ENCODE measurements around the gene SNPH. TPM values are rescaled to one million over a fixed set of nuclear protein-coding genes. Genes with fewer than 3 reads are reported as not detected.
"Not testable (repeated sequence)": the region's sequence is repeated elsewhere in the genome, so short reads cannot be mapped to it uniquely, and the experiment has no call there.

Gene SNPH, protein sequence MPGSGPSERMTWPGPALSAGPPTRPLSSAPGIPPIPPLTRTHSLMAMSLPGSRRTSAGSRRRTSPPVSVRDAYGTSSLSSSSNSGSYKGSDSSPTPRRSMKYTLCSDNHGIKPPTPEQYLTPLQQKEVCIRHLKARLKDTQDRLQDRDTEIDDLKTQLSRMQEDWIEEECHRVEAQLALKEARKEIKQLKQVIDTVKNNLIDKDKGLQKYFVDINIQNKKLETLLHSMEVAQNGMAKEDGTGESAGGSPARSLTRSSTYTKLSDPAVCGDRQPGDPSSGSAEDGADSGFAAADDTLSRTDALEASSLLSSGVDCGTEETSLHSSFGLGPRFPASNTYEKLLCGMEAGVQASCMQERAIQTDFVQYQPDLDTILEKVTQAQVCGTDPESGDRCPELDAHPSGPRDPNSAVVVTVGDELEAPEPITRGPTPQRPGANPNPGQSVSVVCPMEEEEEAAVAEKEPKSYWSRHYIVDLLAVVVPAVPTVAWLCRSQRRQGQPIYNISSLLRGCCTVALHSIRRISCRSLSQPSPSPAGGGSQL
- 1 to 10 TPM in 3 of 4 donors, under 1 TPM in 1; 0.53 to 6.6 (median 2.4) TPM for total RNA-seq

DNA sequence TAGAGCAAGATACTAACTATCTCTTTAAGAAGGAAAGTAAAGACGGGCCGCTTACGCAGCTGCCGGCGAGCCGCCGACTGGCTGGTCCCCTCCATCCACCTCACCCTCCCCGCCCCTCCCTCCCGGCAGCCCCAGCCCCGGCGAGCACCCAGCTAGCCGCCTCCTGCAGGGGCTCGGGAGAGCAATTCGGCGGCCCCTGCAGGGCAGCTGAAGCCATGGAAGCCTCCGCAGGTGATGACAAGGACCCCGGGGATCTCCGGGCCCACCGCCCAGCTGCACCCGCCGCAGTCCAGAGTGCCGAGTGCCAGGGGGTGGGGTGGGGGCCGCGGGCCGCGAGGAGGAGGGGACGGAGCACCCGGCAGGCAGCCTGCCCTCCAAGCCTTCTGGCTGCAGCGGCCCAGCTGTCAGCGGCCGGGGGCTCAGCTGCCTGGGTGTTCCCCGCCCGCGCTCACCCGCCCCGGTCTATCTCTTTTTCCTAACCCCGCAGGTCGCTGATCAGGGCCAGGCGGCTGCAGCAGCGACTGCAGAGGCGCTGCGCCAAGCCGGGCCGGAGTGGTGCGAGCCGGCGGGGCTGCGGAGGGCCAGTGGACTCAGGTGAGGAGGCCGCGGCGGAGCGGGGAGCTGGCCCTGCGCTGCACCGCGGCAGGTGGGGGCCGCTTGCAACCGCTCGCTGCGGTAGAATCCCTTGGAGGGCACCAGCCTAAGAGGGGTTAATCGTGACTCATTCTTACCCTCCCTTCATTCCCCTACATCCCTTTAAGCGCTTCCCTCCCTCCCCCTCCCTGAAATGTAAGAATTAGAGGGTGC is at the start of gene SNPH:
Gene SNPH, plus strand, starts transcription at position 128 of the 807 bp plus-strand sequence. CDS start 29,946 bp downstream, outside the sequence.
- no peaks in the 10 kb centered on the region for H3K9me3 ChIP-seq
- H3K4me3 ChIP-seq = peak within 1 kb of the TSS; percentile 72 to 96 (median 78)
- peak within 1 kb of the TSS; percentile 13 to 72 (median 64) for H3K27ac ChIP-seq
- no peaks in the 10 kb centered on the region for H3K27me3 ChIP-seq
- no peak for TF ChIP-seq POLR2A (IDR thresholded peaks at IDR 0.05)
- TF ChIP-seq, protein P1, sequence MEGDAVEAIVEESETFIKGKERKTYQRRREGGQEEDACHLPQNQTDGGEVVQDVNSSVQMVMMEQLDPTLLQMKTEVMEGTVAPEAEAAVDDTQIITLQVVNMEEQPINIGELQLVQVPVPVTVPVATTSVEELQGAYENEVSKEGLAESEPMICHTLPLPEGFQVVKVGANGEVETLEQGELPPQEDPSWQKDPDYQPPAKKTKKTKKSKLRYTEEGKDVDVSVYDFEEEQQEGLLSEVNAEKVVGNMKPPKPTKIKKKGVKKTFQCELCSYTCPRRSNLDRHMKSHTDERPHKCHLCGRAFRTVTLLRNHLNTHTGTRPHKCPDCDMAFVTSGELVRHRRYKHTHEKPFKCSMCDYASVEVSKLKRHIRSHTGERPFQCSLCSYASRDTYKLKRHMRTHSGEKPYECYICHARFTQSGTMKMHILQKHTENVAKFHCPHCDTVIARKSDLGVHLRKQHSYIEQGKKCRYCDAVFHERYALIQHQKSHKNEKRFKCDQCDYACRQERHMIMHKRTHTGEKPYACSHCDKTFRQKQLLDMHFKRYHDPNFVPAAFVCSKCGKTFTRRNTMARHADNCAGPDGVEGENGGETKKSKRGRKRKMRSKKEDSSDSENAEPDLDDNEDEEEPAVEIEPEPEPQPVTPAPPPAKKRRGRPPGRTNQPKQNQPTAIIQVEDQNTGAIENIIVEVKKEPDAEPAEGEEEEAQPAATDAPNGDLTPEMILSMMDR (IDR thresholded peaks at IDR 0.05) = no peak
- H3K4me1 ChIP-seq = peaks cover 0 to 13% (median 2%) of the 10 kb centered on the region in 4 donors
- DNase-seq = peak; percentile 78 to 92 (median 83)
- H3K36me3 ChIP-seq = no peaks in the 10 kb centered on the region

DNA sequence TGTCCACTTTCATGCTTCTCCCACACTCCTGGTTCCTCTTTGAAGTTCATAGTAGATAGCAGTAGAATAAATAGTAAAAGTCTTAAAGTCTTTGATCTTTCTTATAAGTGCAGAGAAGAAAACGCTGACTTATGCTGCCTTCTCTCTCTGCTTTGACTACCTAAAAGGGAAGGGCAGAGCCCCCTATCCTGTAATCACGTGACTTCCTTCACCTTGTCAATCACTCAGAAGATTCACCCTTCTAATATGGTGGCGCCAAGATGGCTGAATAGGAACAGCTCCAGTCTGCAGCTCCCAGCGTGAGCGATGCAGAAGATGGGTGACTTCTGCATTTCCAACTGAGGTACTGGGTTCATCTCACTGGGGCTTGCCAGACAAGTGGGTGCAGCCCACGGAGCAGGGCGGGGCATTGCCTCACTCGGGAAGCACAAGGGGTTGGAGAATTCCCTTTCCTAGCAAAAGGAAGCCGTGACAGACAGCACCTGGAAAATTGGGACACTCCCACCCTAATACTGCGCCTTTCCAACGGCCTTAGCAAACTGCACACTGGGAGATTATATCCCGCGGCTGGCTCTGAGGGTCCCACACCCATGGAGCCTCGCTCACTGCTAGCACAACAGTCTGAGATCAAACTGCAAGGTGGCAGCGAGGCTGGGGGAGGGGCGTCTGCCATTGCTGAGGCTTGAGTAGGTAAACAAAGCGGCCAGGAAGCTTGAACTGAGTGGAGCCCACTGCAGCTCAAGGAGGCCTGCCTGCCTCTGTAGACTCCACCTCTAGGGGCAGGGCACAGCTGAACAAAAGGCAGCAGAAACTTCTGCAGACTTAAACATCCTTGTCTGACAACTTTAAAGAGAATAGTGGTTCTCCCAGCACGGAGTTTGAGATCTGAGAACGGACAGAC is 49.3 kb upstream of the SNPH start:
- DNase-seq, H3K36me3 ChIP-seq, H3K27me3 ChIP-seq, H3K27ac ChIP-seq, H3K4me1 ChIP-seq, H3K9me3 ChIP-seq, H3K4me3 ChIP-seq: not testable (repeated sequence)

DNA sequence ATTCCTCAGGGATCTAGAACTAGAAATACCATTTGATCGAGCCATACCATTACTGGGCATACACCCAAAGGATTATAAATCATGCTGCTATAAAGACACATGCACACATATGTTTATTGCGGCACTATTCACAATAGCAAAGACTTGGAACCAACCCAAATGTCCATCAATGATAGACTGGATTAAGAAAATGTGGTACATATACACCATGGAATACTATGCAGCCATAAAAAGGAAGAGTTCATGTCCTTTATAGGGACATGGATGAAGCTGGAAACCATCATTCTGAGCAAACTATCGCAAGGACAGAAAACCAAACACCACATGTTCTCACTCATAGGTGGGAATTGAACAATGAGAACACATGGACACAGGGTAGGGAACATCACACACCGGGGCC is 43.3 kb upstream of the SNPH start:
- H3K4me1 ChIP-seq = peaks cover 3 to 12% (median 7%) of the 10 kb centered on the region in 4 donors
- not testable (repeated sequence) for H3K9me3 ChIP-seq, H3K27me3 ChIP-seq, DNase-seq, H3K36me3 ChIP-seq, H3K4me3 ChIP-seq, H3K27ac ChIP-seq

DNA sequence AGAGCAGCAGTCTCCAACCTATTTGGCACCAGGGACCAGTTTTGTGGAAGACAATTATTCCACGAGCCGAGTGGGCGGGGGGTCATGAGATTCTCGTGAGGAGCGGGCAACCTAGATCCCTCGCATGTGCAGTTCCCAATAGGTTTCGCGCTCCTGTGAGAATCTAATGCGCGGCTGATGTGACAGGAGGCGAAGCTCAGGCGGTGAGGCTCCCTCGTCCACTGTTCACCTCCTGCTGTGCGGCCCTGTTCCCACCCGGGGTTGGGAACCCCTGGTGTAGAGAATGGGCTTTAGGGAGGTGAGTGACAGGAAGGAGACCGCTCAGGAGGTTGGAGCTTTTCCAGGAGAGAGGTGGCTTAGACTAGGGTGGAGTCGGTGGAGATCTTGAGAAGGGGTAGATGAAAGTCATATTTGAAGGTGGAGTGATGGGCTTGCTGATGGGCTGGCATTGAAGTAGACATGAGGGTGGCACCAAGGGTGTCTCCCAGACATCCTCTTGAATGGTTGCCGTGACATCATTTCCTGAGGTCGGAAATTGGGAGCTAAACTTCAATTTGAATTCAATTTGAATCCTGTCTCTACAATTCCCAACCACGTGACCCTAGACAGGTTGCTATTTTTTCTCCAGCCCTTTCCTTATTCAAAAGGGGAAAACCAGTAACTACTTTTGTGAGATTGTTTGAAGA is 41.7 kb upstream of the SNPH start:
- TF ChIP-seq, protein P1 (IDR thresholded peaks at IDR 0.05) = no peak
- no peak for TF ChIP-seq POLR2A (IDR thresholded peaks at IDR 0.05)
- peaks cover 3 to 12% (median 7%) of the 10 kb centered on the region in 4 donors for H3K4me1 ChIP-seq
- H3K27ac ChIP-seq = no peak overlapping the region
- no peak for DNase-seq
- no peaks in the 10 kb centered on the region for H3K9me3 ChIP-seq
- H3K36me3 ChIP-seq = no peaks in the 10 kb centered on the region
- no peak overlapping the region for H3K4me3 ChIP-seq
- no peaks in the 10 kb centered on the region for H3K27me3 ChIP-seq

DNA sequence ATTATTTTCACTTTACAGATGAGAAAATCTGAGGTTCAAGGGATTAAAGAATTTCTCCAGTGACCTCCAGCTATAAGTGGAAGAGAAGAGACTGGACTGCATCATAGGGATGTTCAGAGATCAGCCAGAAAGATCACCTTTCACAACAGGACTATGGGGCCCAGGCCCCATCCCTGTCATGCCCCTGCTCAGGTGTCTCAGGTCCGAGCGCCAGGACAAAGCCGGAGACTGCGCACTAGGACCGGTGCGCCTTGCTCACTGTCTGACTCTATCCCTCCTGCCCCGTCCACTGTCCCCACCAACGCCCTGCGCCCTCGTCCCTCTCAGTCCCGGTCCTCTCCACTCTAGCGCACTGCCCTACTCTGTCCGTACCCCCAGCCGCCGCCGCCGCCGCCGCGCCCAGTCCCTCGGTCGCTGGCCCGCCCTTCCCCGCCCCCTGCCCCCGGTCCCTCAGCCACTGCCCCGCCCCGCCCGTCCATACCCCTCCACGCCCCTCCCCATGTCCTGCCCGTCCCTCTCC is 40.8 kb upstream of the SNPH start:
- Histone ChIP-seq H3K27me3 (no peaks in the 10 kb centered on the region), H3K27ac (peak overlapping the region in 2 of 4 donors; percentile 68 to 69), H3K4me1 (peaks cover 3 to 12% (median 7%) of the 10 kb centered on the region in 4 donors), H3K9me3 (no peaks in the 10 kb centered on the region), H3K36me3 (no peaks in the 10 kb centered on the region), H3K4me3 (peak overlapping the region; percentile 22 to 67 (median 63))
- DNase-seq = no peak
- TF ChIP-seq, protein P1 (IDR thresholded peaks at IDR 0.05) = no peak
- TF ChIP-seq POLR2A (IDR thresholded peaks at IDR 0.05) = no peak

Data from Peyer's patch (tissue), 4 donors.